ENCODE measurements around the gene CCDC102A.

- no peak for TF ChIP-seq ZNF764 (CRISPR knock-in tag; IDR thresholded peaks at IDR 0.05; ENCODE audit: low read depth)
- TF ChIP-seq POLR2AphosphoS2 (IDR thresholded peaks at IDR 0.05; ENCODE audit: low read length): no peak
Observed at GRCh38 chr16:57482845-57483545, 53.4 kb downstream of the CCDC102A start.

Data from K562 (cell line).